Islet precursor cell (in vitro differentiated cells): ENCODE data around the gene MCRIP2.
"Not testable (repeated sequence)": the region's sequence is repeated elsewhere in the genome, so short reads cannot be mapped to it uniquely, and the experiment has no call there.

ENCODE experiments used
- DNase-seq: peaks from one replicate; pipeline ENCODE4 v3.0.0-alpha.2; 2018

Gene MCRIP2

DNA sequence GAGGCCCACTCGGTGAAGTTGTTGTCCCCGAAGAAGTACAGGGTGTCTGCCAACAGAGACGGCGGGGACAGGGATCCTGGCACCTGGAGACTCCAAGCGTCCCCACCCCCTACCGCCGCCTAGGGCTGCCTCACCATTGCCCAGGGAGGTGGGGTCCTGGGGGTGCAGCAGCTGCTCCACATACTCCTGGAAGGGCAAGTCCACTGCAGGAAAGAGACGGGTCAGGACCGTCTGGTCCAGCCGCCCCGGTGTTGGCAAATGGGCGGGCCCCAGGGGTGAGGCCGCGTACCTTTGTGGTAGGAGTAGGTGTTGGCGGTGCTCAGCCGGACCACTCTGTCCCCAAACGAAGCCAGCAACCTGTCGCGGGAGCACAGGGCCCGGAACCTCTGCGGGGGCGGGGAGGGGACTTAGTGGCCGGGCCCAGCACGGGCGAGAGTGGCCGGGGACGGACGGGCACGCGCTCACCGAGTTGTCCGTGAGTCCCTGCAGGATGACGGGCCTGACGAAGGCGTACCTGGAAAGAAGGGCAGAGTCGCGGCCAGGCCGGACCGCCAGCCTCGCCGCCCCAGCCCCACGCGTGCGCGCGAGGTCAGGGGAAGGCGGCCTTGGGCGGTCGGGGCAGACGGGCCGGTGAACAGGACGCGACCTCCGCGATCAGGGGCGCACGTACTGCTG lies 41.9 kb downstream of the MCRIP2 start:
- no peak for DNase-seq

DNA sequence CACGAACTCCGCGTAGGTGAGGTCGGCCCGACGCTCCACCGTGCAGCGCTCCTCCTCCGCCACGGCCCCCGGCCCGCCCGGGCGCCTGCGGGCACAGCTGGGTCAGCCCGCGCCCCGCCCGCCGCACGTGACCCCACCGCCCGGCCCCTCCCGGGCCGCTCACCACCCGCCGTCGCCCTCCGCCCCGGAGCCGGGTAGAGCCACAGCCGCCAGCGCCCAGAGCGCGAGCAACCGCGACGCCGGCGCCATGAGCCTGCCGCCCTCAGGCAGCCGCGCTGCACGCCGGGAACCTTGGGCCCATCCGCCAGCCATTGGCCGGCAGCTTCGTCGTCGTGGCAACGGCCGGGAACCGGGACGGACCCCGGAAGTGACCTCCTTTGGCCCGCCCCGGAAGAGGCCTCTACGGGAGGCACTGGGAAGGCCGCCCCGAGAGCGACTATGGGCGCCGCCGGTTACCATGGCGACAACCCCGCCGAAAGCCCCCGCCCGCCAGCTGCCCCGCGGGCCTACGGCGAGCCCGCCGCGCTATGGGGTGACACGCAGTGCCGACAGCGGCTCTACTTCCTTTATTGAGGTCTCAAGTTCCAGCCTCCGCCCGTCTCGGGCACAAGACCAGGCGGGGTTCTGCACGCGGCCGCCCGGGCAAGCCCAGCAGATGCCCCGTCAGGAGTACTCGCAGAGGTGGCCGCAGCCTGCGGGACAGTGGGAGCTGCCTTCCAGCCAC lies 42.6 kb downstream of the MCRIP2 start, which contains the start of gene JMJD8:
Gene JMJD8, minus strand, starts transcription at position 264 of the 724 bp plus-strand sequence. Its CDS starts 15 bp downstream, at position 249.
- DNase-seq: peak; percentile 97

GRCh38 chr16:684961-685696 lies 43.5 kb downstream of the MCRIP2 start:
- no peak for DNase-seq

DNA sequence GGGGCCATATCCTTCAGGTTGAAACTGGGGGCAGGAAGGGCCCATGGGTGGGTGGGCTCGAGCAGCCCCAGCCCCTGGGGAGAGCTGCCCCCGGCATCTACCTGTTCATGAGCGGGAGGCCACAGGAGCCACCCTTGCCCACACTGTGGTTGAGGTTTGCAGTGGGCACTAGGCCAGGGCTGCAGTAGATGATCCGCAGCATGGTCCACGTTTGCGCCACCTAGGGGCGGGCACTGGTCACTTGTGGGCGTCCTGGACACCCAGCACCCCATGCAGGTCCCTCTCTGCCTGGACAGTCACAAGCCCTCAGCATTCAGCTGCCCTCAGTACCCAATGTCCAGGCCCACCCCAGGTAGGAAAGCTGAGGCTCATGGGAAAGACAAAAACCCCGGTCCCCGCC lies 44.3 kb downstream of the MCRIP2 start:
- no peak for DNase-seq

GRCh38 chr16:686459-687260 lies 45.0 kb downstream of the MCRIP2 start:
- DNase-seq: no peak

- no peak for DNase-seq
Observed at GRCh38 chr16:687499-687898, 45.9 kb downstream of the MCRIP2 start.

- no peak for DNase-seq
Observed at GRCh38 chr16:689175-689897, 47.7 kb downstream of the MCRIP2 start.

- DNase-seq: not testable (repeated sequence)
Observed at GRCh38 chr16:691242-691641, 49.6 kb downstream of the MCRIP2 start.

DNA sequence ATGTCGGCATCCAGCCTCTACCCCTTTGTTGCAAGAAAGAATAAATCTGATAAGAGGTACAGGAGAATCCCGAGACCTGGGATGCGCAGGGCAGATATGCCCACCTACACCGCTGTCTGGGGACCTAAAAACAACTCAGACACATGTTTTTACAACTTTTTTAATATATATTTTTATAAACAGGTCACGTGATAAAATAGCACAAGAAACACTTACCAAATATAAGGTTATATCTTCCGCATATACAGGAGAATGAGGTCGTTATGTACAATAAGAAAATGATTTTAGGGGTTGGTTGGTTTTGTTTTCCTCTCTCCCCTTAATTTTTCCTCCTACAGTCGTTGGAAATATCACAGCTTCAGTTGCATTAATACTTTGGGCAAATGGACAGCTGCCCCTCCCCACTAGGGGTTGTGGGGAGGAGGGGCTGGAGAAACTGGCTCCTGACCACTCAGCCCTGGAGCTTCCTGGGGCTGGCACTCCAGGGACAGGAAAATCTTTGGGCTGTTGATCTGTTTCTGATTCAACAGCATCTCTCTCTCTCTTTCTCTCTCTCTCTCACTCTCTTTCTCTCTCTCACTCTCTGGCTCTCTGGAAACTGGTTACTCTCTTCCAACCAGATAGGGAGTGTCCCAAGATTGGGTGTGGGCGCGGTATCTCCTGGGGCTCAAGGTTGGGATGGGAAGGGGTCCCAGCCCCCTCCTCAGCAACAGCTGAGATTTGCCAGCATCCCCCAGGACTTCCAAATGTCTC lies 50.9 kb downstream of the MCRIP2 start:
- no peak for DNase-seq

DNA sequence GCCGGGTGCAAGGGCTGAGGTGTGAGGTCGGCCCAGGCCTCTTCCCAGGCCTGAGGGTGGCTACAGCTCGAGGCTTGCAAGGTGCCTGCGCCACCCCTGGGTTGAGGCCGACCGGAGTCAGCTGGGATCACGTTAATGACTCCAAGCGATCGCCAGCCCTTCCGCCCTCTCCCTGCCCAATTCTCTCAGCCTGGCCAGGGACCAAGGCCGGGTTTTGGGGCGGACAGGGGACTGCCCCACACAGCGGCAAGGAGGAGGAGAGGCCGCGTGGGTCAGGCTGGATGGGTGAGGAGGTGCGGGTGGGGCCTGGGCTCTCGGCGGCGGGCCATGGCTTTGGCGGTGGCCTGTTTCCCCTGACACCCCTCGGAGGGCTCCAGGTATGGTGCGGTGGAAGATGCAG lies 51.7 kb downstream of the MCRIP2 start:
- DNase-seq: no peak

GRCh38 chr16:693766-694165 lies 52.1 kb downstream of the MCRIP2 start:
- no peak for DNase-seq

DNA sequence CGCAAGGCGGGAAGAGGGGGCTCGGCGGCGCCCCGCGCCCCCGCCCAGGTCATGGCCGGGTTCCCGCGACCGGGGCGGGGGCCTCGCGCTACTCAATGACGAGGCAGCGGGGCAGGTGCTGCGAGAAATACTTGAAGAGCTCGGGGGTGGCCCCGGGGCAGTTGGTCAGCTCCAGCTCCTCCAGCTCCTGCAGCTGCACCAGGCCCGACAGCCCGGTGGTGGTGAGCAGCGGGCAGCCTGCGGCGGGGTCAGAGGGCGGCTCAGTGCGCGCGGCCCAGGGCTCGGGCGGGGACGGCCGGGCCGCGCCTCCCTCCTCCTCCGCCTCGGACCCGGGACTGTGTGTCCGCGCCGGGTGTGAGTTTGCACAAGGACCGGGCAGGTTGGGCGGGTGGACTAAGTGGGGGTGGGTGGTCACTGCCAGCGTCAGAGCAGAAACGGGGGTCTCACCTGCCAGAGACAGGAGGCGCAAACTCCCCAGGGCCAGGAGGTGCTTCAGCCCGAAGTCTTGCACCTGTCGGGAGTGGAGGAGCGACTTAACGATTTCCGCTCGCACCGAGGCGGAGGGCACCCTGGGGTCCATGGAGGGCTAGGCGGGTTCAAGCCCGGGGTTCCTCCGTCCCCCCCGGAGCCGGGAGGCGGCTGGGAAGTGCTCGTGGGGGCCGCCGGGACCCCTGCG lies 52.7 kb downstream of the MCRIP2 start:
- DNase-seq: no peak

DNA sequence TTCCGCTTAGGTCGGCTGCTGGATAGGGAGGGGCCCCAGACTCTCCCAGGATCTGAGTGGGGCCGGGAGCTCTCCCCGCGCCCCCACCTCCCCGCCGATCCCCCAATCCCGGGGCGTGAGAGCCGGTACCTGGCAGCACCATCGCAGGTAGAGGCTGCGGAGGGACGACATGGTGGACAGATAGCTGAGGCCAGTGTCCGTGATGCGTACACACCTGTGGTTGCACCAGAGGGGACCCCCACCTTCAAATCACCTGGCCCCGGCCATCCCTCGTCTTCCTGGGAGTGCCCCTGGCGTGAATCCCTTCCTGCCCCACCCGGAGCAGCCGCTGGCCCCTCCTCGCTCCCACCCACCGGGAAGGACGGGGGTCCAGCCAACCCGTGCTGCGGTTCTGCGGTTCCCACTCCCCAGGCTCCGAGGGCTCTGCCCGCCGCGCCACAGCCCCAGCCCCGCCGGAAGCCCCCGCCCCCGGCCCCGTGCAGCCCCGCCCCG lies 53.3 kb downstream of the MCRIP2 start:
- no peak for DNase-seq

DNA sequence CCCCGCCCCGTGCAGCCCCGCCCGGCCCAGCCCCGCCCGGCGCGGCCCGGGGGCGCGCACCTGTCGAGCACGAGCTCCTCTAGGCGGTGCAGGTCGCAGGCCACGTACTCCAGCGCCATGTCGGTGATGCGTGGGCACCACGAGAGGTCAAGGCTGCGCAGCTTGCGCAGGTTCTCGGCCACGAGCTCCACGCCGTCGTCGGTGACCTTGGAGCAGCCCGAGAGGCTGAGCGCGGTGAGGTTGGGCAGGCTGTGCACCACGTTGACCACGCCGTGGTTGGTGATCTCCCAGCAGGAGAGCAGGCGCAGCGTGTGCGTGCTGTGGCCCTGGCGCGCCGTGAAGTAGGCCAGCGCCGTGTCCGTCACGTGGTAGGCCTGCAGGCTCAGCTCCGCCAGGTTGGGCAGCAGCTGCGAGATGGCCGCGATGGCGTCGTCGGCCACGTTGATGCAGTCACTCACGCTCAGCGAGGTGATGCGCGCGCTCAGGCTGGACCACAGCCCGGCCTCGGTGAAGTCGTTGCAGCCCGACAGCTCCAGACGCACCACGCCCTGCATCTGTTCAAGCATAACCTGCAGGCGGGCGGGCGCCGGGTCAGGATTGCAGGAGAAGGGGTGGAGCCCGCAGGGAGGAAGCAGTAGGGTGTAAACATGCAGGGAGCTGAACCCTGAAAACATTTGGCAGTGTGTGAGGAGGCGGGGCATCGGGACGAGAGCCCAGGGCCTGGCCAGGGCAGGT lies 53.9 kb downstream of the MCRIP2 start:
- DNase-seq: no peak
